HG02938 (cell line): ENCODE data around the gene SPECC1.
"Not testable (repeated sequence)": the region's sequence is repeated elsewhere in the genome, so short reads cannot be mapped to it uniquely, and the experiment has no call there.

ENCODE experiments used
- ATAC-seq: cut with Tn5 transposase; IDR thresholded peaks from one replicate; pipeline ENCODE4 v1.9.1; 2021; ENCODE audit warnings: mild to moderate bottlenecking, moderate library complexity; ENCODE audit not compliant: unreplicated experiment

Gene SPECC1

DNA sequence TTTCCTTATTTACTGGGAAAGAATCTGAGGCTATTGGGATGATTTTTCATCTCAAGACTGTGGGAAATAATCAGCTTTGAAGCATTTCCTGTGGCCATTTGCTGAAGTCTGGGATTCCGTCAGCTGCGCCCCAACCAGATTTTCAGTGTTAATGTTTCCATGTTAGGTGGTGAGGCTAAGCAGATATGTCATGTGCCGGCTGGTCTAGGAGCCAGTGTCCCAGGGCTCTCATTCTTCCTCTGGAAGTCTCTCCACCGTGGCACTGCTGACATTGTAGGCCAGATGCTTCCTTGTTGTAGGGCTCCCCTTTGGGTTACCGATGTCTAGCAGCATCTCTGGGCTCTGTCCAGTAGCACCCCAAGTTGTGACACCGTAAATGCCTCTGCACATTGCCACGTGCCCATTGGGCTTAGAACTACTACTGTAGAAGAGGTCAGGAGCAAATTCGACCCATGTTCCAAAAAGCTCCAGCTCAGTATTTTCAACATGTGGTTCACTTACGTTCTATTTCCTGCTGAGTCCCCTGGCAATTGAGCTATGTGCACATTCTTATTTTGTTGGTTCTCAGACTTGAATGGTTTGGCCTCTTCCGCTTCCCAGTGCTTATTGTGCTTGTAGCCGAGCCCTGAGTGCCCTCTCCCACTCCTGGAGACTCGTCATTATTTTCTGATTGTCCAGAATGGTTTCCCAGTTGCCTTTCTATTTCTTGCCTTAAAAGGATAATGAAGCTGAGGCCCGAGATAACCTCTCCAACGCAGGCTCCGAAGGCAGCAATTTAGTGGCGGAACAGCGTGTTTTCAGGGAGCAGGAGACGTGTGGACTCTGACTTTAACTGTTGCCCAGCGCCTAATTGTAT is 82.2 kb downstream of the SPECC1 start:
- ATAC-seq: no peak

DNA sequence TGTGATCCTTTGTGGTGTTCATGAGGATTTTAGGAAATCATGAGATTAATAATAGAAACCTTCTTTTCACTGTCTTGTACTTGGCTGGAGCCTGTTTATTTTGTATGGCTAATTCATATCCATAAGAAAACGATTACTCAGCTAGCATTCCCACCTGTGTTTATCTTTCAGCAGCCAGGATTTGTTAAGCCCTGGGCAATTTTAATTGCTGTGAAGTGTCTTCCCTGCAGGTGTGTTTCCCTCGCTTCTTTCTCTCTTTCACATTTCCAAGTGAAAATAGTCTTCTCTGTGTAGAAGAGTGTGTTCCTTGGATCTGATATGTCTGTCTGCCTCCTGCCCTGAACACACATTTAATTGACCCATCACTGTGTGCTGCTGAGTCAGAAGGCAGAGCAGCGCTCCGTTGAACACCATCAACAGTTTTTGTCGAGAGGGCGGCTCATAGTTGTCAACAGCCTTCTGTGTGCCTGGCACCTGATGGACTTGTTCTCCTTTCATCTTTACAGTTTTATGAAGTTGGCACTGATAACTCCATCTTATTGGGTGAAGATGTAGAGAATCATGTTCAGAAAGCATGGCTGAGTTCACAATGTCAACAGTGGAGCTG is 83.2 kb downstream of the SPECC1 start:
- ATAC-seq: no peak

DNA sequence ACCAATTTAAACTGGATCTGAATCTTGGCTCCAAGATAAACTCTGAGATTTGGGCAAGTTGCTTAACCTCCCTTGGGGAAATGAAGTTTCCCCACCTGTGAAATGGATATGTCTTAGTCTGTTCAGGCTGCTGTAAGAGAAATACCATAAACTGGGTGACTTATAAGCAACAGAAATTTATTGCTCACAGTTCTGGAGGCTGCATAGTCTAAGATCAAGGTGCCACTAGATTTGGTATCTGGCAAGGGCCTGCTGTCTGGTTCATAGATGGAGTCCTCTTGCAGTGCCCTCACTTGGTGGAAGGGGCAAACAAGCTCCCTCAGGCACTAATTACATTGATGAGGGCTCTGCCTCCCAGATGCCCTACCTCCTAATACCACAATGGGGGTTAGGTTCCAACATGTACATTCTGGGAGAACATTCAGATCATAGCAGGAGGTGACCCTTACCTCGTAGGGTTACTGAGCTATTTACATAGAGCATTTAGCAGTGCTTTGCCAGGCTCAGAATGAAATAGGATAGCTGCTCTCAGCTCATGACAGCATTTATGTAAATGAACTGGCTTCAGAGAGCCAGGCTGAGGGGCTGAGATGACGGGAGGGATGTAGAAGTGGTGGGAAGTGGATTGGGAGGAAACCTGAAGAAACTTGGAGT is 83.9 kb downstream of the SPECC1 start:
- ATAC-seq: no peak

DNA sequence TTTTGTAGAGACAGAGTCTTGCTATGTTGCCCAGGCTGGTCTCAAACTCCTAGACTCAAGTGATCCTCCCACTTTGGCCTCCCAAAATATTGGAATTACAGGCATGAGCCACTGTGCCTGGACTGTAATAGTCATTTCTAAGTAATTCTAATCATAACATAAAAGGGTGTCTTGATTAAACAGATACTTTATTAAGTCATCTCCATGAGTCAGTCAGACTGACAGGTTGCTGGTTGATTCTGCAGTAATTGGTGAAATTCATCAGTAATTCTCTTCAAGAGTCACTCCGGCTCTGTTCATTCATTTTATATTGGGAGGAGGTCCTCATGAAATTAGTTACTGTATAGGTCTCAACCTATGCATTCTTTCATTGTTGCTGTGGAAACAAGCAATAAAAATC is 85.6 kb downstream of the SPECC1 start:
- ATAC-seq: no peak

DNA sequence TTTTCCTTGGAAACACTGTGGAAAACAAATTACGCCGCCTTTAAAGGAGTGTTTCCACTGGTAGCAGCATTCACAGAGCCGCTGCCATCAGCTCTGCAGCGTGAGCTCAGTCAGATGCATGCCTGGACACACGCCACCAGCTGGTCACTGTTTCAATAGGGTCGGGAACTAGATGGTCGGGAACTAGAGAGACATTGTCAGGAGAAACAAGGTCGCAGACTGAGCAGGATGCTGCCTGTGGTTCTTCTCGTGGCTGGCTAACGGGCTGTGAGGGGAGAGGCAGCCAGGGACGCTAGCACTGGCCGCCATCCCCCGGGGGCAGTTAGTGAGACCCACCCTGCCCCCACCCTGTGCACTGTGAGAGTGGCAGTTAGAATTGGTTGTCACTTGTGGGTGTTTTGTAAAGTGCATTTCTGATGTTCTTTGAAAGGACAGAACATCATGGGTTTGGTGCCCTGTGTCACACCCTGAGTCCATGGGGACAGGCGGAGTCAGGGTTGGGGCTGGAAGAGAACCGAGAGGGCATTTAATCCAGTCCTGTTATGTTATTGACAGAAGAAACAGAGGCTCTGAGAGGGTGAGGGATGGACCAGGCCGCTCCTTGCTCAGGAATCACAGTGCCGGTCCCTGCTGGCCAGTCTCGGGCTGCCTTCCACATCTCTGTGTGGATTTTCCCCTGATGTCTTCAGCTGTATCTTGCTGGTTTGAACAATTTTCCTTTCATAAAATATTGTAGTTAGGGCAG is 86.3 kb downstream of the SPECC1 start:
- ATAC-seq: no peak

DNA sequence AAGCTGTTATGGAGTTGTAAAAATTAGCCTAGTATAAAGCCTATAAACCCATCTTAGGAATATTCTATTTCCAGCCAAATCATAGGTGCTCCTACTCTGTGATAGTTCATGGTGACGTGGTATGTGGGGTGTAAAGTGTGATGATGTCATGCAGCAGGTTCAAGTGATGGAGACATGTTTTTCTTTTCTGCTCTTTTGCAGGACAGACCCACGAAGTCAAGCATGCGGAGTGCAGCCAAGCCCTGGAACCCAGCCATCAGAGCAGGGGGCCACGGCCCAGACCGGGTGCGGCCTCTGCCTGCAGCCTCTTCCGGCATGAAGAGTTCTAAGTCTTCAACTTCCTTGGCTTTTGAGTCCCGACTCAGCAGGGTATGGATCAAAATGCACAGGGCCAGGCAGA is 87.3 kb downstream of the SPECC1 start:
- ATAC-seq: no peak

DNA sequence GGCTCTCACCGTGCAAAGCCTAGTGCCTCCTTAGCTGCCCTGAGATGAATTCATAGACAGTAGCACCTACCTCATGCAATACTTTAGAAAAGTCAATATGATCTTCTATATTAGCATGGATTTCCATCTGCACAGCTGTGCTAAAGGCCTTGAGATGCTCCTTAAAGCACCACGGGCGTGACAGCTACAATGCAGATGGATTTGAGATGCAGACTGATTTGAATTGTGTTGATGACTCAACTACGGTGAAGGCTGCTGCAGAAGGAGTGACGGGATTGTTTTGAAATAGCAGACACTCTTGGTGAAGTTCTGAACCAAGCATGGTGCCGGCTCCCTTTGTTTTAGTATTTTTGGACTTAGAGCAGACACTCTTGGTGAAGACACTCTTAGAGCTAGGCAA is 88.2 kb downstream of the SPECC1 start:
- no peak for ATAC-seq

DNA sequence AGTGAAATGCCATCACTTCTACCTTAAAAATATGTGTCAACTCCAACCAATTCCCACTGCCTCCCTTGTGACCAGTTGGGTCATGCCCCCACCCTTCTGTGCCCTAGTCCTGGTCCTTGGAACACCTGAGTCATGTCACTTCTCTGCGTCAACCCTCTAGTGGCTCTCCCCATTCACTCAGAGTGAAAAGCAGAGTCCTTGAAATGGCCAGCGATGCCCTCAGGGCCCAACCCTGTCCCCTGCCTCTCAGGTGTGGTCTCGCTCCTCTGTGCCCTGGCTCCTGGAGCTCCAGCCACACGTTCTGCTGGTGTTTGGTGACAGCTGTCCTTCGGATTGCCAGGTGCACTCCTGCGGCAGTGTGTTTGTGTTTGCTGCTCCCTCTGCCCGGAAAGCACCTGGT is 89.2 kb downstream of the SPECC1 start:
- no peak for ATAC-seq

DNA sequence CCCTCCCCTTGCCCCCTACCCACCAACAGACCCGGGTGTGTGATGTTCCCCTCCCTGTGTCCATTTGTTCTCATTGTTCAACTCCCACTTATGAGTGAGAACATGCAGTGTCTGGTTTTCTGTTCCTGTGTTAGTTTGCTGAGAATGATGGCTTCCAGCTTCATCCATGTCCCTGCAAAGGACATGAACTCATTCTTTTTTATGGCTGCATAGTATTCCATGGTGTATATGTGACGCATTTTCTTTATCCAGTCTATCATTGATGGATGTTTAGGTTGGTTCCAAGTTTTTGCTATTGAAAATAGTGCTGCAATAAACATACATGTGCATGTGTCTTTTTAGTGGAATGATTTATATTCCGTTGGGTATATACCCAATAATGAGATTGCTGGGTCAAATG is 91.6 kb downstream of the SPECC1 start:
- not testable (repeated sequence) for ATAC-seq

DNA sequence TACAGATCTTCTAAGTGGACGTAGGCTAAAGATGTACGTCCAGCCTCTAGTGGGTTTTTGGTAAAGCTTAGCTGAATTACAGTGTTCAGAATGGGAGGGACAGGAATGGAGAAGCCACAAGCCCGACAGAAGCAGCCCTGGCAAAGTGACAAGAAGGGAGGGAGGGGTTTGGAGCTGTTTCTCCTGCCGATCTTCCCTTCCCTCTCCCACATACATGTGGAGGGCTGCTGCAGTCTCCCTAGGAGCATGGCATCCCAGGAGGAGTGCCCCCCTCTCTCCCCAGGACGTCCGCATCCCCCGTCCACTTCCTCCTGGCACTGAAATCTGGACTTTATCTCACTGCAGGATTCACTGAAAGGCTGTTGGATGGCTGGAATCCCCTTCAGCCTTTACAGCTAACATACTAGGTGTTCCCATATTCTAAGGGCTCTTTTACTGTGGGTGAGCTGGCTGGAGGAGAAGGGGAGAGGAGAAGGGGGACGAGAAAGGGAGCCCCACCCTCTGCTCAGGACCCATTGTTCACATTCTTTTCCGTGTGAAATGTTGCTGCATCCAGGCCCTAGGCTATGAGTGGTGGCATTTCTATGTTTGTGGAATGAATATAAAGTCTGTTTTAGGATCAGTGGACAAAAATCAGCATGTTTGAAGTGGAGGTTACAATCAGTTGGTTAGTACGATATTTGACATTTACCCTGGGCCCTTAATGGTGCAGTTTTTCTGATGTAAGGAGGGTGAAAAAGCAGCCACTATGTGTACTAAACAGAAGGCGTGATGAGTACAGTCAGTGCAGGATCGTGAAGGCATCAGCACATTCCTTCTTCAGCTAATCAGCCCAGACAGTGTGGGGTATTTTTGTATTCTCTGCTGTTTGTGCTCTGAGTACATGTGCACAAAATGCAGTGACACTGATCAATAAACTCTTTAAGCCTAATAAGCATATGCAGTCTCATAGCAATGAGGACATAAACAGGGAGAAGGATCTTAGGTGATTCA is 94.6 kb downstream of the SPECC1 start:
- no peak for ATAC-seq

DNA sequence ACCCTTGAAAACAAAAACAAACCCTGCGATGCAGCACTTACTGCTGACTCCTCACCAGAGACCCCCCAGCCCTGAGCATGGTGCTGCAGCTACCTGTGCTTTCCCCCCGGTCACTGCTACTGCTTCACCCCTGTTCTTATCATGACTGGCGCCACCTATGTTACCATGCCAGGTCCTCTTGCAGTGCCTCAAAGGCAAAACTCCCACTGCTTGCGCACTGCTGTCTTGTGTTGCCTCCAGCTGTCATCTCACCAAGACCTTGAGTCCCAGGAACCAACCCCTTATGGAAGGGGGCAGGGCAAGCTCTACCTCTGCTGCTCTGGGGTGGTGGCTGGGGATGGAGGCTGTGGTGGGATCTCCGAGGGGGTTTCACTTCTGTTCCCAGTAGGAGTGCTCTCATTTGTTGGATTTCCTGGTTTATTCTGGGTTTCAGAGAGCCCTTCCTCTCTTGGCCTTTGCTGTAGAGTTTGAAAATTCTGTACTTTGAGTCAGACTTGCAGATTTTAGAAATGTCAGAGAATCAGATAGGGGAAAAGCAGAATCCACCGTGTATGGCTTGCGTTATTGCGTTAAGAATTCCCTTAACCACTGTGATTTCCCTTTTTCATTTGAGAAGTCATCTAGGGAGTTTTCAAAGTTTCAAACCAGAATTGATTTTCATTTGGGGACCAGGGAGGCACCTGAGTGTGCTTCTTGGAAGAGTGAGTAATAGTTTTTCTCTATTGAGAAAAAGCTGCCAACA is 96.6 kb downstream of the SPECC1 start:
- no peak for ATAC-seq

DNA sequence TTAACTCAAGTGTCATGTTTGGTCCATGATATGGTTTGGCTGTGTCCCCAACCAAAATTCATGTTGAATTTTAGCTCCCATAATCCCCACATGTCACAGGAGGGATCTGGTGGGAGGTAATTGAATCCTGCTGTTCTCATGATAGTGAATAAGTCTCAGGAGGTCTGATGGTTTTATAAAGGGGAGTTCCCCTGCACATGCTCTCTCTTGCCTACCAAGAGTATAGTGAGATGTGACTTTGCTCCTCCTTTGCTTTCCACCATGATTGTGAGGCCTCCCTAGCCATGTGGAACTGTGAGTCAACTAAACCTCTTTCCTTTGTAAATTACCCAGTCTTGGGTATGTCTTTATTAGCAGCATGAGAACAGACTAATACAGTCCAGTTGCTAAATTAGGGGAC is 97.3 kb downstream of the SPECC1 start:
- ATAC-seq: not testable (repeated sequence)

DNA sequence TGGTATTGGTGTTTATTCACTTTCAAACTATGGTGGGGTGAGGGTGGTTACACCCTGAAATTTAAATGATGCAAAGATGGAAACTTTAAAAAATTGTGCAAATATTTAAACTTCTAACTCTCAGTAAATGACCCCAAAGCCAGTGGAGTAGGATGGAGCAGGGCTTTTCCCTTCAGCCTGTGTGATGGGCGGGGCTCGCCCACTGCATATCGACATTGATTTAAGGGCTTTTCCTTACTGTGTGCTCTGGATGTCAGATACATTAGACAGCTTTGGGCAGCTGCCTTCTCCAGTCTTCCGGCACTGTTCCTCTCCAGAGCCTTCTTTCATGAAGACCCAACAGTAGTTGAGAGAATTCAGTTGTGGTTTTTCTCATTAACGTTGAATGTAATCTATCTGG is 99.9 kb downstream of the SPECC1 start:
- no peak for ATAC-seq

DNA sequence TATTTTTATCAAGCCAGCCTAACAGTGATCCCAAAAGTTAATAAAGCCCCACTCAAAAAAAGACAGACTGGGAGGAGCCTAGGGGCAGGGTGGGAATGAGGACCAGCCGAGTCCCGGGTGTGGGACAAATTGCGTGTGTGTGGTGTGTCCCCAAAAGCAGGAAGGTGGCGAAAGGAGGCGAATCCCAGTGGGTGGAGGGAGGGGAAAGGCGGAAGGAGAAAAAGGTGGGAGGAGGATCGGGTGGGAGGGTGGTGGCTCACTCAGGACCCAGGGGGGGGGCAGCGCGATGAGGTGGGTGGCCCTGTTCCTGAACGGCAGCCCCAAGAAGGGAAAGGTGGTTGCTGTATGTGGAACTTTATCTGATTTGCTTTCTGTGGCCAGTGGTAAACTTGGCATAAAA is 102.4 kb downstream of the SPECC1 start:
- ATAC-seq: no peak

DNA sequence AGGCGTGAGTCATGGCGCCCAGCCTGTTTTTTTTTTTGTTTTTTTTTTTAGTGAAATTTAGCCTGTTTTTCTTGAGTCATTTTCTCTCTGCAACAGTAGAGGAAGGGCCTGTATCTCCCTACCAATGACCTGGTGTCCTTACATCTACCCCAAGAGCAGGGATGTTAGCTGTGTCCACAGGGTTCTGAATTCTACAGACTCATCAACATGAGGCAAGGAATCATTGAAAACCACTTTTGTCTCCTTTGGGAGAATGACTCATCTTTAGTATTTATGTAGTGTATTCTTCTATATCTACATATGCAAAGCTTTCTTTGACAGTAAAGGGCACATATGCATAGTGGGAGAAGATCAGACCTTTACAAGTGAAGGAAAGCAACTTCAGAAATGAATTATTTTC is 105.3 kb downstream of the SPECC1 start:
- no peak for ATAC-seq

DNA sequence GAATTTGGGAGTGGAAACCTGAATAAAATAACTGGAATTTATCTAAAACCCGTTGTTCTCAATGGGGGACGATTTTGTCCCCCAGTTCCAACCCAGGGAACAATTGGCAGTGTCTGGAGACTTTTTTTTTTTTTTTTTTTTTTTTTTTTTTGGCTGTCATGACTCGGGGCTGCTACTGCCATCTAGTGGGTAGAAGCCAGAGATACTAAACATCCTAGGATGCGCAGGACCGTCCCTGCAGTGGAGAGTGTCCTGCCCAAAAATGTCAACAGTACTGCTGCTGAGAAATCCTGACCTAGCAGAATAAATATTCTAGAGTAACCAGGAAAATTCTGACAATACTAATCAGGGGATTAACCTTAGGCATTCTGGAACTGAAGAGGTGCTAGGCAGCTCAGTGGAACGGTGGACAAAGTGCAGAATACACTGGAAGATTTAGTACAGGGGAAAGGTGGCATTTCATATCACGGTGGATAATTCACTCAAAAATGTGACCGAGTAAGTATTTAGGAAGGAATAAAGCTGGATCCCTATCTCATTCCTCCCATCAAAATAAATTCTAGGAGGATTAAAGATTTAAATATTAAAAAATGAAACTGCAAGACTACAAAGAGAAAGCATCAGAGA is 107.6 kb downstream of the SPECC1 start:
- no peak for ATAC-seq

DNA sequence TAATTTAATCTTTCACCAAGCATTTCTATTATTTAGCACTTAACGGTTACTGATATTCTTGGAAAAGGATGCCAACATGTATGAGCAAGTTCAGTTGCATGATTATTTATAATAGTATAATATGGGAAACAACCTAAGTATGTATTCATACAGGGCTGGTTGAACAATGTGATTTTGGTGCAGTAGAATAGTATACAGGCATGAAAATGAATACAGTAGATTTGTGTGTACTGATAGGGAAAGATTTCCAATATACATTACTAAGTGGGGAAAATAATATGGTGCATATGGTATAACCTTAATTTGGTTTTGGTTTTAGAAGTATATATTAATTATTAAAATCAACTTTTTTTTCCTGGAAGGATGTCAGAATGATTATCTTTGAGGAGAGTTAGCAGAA is 109.1 kb downstream of the SPECC1 start:
- no peak for ATAC-seq

DNA sequence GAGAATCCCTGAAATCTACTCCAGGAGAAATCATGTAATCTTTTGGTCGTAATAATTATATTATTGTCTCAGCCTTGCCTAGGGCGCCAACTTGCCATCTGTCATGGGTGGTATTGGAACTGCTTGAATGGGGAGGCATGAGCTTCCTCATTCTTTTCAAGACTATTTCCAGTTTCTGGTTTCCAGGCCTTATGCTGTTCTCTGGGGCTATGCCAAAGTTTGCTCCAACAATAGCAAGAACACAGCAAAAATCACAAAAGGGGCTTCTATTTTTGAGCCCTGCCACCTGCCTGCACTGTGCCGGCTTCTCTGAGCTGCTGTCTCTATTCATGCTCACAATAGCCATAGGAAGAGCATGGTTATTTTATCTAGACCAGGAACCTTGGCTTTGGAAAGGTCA is 111.7 kb downstream of the SPECC1 start:
- no peak for ATAC-seq
